Trophoblast cell (in vitro differentiated cells and primary cell): ENCODE measurements around the gene MAT1A. TPM values are rescaled to one million over a fixed set of nuclear protein-coding genes. Genes with fewer than 3 reads are reported as not detected.

Source experiments
- DNase-seq, 2 donors: peaks; one replicate each; pipeline ENCODE4 v3.0.0-alpha.2; 2016
- H2AFZ ChIP-seq: 2 replicates; pipeline ENCODE4 v1.6.1; 2013; ENCODE audit warnings: low read length, moderate library complexity, mild to moderate bottlenecking; ENCODE audit not compliant: insufficient read depth, poor library complexity
- H2AK5ac ChIP-seq: 2 replicates; pipeline ENCODE4 v1.6.1; 2013; ENCODE audit warnings: mild to moderate bottlenecking, low read length
- H2BK120ac ChIP-seq: 2 replicates; pipeline ENCODE4 v1.6.1; 2013; ENCODE audit warnings: low read length, mild to moderate bottlenecking, moderate library complexity; ENCODE audit not compliant: insufficient read depth, poor library complexity
- H2BK12ac ChIP-seq: 2 replicates; pipeline ENCODE4 v1.6.1; 2013; ENCODE audit warnings: mild to moderate bottlenecking, low read length, moderate library complexity
- H2BK5ac ChIP-seq: 2 replicates; pipeline ENCODE4 v1.6.1; 2013; ENCODE audit warnings: low read length, low read depth, moderate library complexity, mild to moderate bottlenecking; ENCODE audit not compliant: poor library complexity
- H3K14ac ChIP-seq: 2 replicates; pipeline ENCODE4 v1.6.1; 2013; ENCODE audit warnings: mild to moderate bottlenecking, low read length
- H3K18ac ChIP-seq: 2 replicates; pipeline ENCODE4 v1.6.1; 2013; ENCODE audit warnings: mild to moderate bottlenecking, low read length
- H3K23ac ChIP-seq: 2 replicates; pipeline ENCODE4 v1.6.1; 2013; ENCODE audit warnings: low read length
- H3K27ac ChIP-seq: 2 replicates; pipeline ENCODE4 v1.5.1; 2013; ENCODE audit warnings: low read depth, mild to moderate bottlenecking, inconsistent platforms, low read length, moderate library complexity
- H3K27me3 ChIP-seq: 2 replicates; pipeline ENCODE4 v1.6.1; 2013; ENCODE audit warnings: inconsistent platforms, mild to moderate bottlenecking, low read length, moderate library complexity; ENCODE audit not compliant: insufficient read depth
- H3K36me3 ChIP-seq, 2 experiments: 1 replicate in 1 of 2; 2 replicates in 1 of 2; pipeline ENCODE4 v1.6.1; 2013; ENCODE audit warnings: low read length in 2 of 2, mild to moderate bottlenecking in 2 of 2, moderate library complexity in 1 of 2; ENCODE audit not compliant: insufficient read depth in 2 of 2, control insufficient read depth in 1 of 2
- H3K4ac ChIP-seq: 2 replicates; pipeline ENCODE4 v1.6.1; 2013; ENCODE audit warnings: low read depth, mild to moderate bottlenecking, low read length, moderate library complexity
- H3K4me1 ChIP-seq, 2 experiments: 1 replicate in 1 of 2; 2 replicates in 1 of 2; pipeline ENCODE4 v1.6.1; 2013; ENCODE audit warnings: low read length in 2 of 2, mild to moderate bottlenecking in 2 of 2, moderate library complexity in 1 of 2; ENCODE audit not compliant: insufficient read depth in 2 of 2, control insufficient read depth in 1 of 2
- H3K4me2 ChIP-seq: 2 replicates; pipeline ENCODE4 v1.6.1; 2013; ENCODE audit warnings: inconsistent platforms, mild to moderate bottlenecking, low read length, moderate library complexity
- H3K4me3 ChIP-seq: 2 replicates; pipeline ENCODE4 v1.5.1; 2013; ENCODE audit warnings: mild to moderate bottlenecking, low read depth, low read length, inconsistent platforms
- H3K79me1 ChIP-seq: one replicate; pipeline ENCODE4 v1.6.1; 2013; ENCODE audit warnings: low read length
- H3K79me2 ChIP-seq: 2 replicates; pipeline ENCODE4 v1.6.1; 2013; ENCODE audit warnings: low read length, mild to moderate bottlenecking; ENCODE audit not compliant: control insufficient read depth, insufficient read depth, poor library complexity
- H3K9ac ChIP-seq: 2 replicates; pipeline ENCODE4 v1.6.1; 2013; ENCODE audit warnings: mild to moderate bottlenecking, low read length
- H3K9me3 ChIP-seq: 2 replicates; pipeline ENCODE4 v1.6.1; 2013; ENCODE audit warnings: low read depth, mild to moderate bottlenecking, control low read depth, inconsistent platforms, low read length; ENCODE audit not compliant: insufficient read depth
- H4K12ac ChIP-seq: 2 replicates; pipeline ENCODE4 v1.6.1; 2013; ENCODE audit warnings: low read depth, mild to moderate bottlenecking, low read length, moderate library complexity
- H4K8ac ChIP-seq: 2 replicates; pipeline ENCODE4 v1.6.1; 2013; ENCODE audit warnings: low read depth, mild to moderate bottlenecking, low read length, moderate library complexity
- H4K91ac ChIP-seq: one replicate; pipeline ENCODE4 v1.6.1; 2013; ENCODE audit warnings: low read depth, mild to moderate bottlenecking, low read length, moderate library complexity
- WGBS: extraction: QIAGEN DNeasy Blood & Tissue Kit; methylation state at CpG from one replicate; pipeline ENCODE4 v1.1.7; 2013; ENCODE audit warnings: missing lambda C conversion rate; ENCODE audit not compliant: insufficient read length, insufficient coverage; ENCODE audit errors: extremely low coverage; 5-methylcytosine and 5-hydroxymethylcytosine counted together
- polyA plus RNA-seq: library from polyadenylated mRNA; stranded (reverse); fragments of 200-250 nt; gene quantifications from 2 replicates; pipeline ENCODE4 v1.2.3, GENCODE V29; 2013

MAT1A gene
- 0.08 and 0.16 TPM in 2 replicates for polyA plus RNA-seq

- Histone ChIP-seq H3K4ac (no peak within 1 kb of the TSS), H3K9ac (no peak within 1 kb of the TSS), H3K4me2 (no peak within 1 kb of the TSS), H3K14ac (no peak within 1 kb of the TSS), H3K27me3 (no peaks in the 10 kb centered on the region), H2BK5ac (no peak within 1 kb of the TSS), H4K12ac (no peak within 1 kb of the TSS), H4K91ac (no peak within 1 kb of the TSS), H3K27ac (no peak within 1 kb of the TSS), H4K8ac (no peak within 1 kb of the TSS), H3K4me1 (no peaks in the 10 kb centered on the region), H3K23ac (no peak within 1 kb of the TSS), H2AK5ac (no peak within 1 kb of the TSS), H3K9me3 (no peaks in the 10 kb centered on the region), H3K36me3 (no peaks in the 10 kb centered on the region), H2AFZ (no peak within 1 kb of the TSS), H2BK120ac (no peak within 1 kb of the TSS), H3K18ac (no peak within 1 kb of the TSS), H3K4me3 (no peak within 1 kb of the TSS), H2BK12ac (no peak within 1 kb of the TSS), H3K79me2 (no peaks in the 10 kb centered on the region), H3K79me1 (no peaks in the 10 kb centered on the region)
- DNase-seq, result peak in 1 of 2 donors; percentile 18
- WGBS, result no CpG with 5 or more reads among the region's 9 CpGs
Observed at GRCh38 chr10:80289451-80290287, at the start of gene MAT1A. Gene MAT1A (minus strand): TSS chr10:80289658. CDS start chr10:80289423, 235 bp downstream.

- Histone ChIP-seq H4K8ac (no peak overlapping the region), H3K23ac (no peak overlapping the region), H3K79me2 (no peaks in the 10 kb centered on the region), H3K4me2 (no peak overlapping the region), H3K27ac (no peak overlapping the region), H3K36me3 (no peaks in the 10 kb centered on the region), H3K18ac (no peak overlapping the region), H3K27me3 (no peaks in the 10 kb centered on the region), H2BK120ac (no peak overlapping the region), H2AK5ac (no peak overlapping the region), H3K79me1 (no peaks in the 10 kb centered on the region), H3K4ac (no peak overlapping the region), H2BK12ac (no peak overlapping the region), H4K12ac (no peak overlapping the region), H3K9me3 (no peaks in the 10 kb centered on the region), H4K91ac (no peak overlapping the region), H3K9ac (no peak overlapping the region), H3K4me3 (no peak overlapping the region), H3K14ac (no peak overlapping the region), H3K4me1 (no peaks in the 10 kb centered on the region), H2AFZ (no peak overlapping the region), H2BK5ac (no peak overlapping the region)
- DNase-seq, result no peak
- WGBS, result no CpG with 5 or more reads among the region's 1 CpG
Observed at GRCh38 chr10:80333983-80334382, 44.5 kb upstream of the MAT1A start.

DNA sequence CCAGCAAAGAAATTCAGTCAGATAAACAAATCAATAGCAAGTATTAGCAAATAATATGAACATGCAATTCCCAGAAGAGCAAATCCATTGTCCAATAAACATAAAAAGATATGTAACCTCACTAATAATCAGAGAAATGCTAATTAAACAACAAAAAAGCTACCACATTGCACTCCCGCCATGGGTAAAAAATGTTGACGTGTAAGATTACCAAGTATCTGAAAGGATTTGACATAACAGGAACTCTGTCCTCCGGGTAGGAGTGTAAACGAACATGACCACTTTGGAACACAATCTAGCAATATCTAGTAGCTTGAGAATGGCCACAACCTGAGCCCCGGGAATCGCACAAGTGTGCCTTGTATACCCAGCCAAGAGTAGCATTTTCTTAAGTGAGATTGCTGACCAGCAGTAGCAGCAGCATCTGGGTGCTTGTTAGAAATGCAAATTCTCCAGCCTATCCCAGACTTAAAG lies 35.5 kb upstream of the MAT1A start:
- no peaks in the 10 kb centered on the region for H3K27me3 ChIP-seq
- H3K4me1 ChIP-seq, result no peaks in the 10 kb centered on the region
- H3K27ac ChIP-seq, result no peak overlapping the region
- H3K14ac ChIP-seq, result no peak overlapping the region
- H3K36me3 ChIP-seq, result no peaks in the 10 kb centered on the region
- no peak overlapping the region for H4K12ac ChIP-seq
- H3K18ac ChIP-seq, result no peak overlapping the region
- H3K4me3 ChIP-seq, result no peak overlapping the region
- H3K79me1 ChIP-seq, result no peaks in the 10 kb centered on the region
- no peak overlapping the region for H4K8ac ChIP-seq
- H3K79me2 ChIP-seq, result no peaks in the 10 kb centered on the region
- no peak overlapping the region for H3K4ac ChIP-seq
- H3K9me3 ChIP-seq, result no peaks in the 10 kb centered on the region
- DNase-seq, result no peak
- H4K91ac ChIP-seq, result no peak overlapping the region
- H3K9ac ChIP-seq, result no peak overlapping the region
- H2AFZ ChIP-seq, result no peak overlapping the region
- WGBS, result no CpG with 5 or more reads among the region's 6 CpGs
- H3K4me2 ChIP-seq, result no peak overlapping the region
- no peak overlapping the region for H2AK5ac ChIP-seq
- no peak overlapping the region for H2BK5ac ChIP-seq
- no peak overlapping the region for H2BK120ac ChIP-seq
- H3K23ac ChIP-seq, result no peak overlapping the region
- no peak overlapping the region for H2BK12ac ChIP-seq

- Histone ChIP-seq H3K27ac (no peak overlapping the region), H3K4me1 (no peaks in the 10 kb centered on the region), H3K4ac (no peak overlapping the region), H3K9ac (no peak overlapping the region), H3K4me3 (no peak overlapping the region), H2BK120ac (no peak overlapping the region), H3K14ac (no peak overlapping the region), H2AK5ac (no peak overlapping the region), H2AFZ (no peak overlapping the region), H4K91ac (no peak overlapping the region), H3K36me3 (no peaks in the 10 kb centered on the region), H4K12ac (no peak overlapping the region), H3K18ac (no peak overlapping the region), H2BK5ac (no peak overlapping the region), H3K4me2 (no peak overlapping the region), H3K79me2 (no peaks in the 10 kb centered on the region), H3K27me3 (no peaks in the 10 kb centered on the region), H3K79me1 (no peaks in the 10 kb centered on the region), H4K8ac (no peak overlapping the region), H2BK12ac (no peak overlapping the region), H3K23ac (no peak overlapping the region), H3K9me3 (no peaks in the 10 kb centered on the region)
- DNase-seq, result no peak
- no CpG with 5 or more reads among the region's 1 CpG for WGBS
Observed at GRCh38 chr10:80324086-80324485, 34.6 kb upstream of the MAT1A start.
